ENCODE measurements around the gene NOTO. TPM values are rescaled to one million over a fixed set of nuclear protein-coding genes. Genes with fewer than 3 reads are reported as not detected.

Gene NOTO
- total and polyA plus RNA-seq, 10 of the 15 experiments (the other 5 are each of a cell fraction or from before 2014, with no cell fraction given), result not detected

Other genes with a start within 250 kb of the NOTO start
Only the 7 nearest of the 8 such genes appear.
- gene SFXN5, start 130.9 kb upstream of the NOTO start, total RNA-seq (2014; rRNA removed), result 7.4 and 10.7 TPM in 2 replicates
- 6.4 and 7.4 TPM in 2 replicates for gene SFXN5, start 130.9 kb upstream of the NOTO start, total RNA-seq (2014; rRNA removed; fragmentation: Illumina TruSeq; extraction: Trizol)
- gene SFXN5, start 130.9 kb upstream of the NOTO start, total RNA-seq (2021), result 11.5 and 12.2 TPM in 2 replicates
- gene SFXN5, start 130.9 kb upstream of the NOTO start, polyA plus RNA-seq (2011; rRNA removed), result 5.8 and 13.4 TPM in 2 replicates
- 11.7 and 15.4 TPM in 2 replicates for gene SFXN5, start 130.9 kb upstream of the NOTO start, polyA plus RNA-seq (2014; fragmentation: Illumina TruSeq; extraction: Trizol)
- 1 to 10 TPM; 3.3 to 4.0 TPM for gene SFXN5, start 130.9 kb upstream of the NOTO start, polyA plus RNA-seq (2014; fragmentation: Nextera tagmentation; extraction: Ambion mirVana)
- gene SFXN5, start 130.9 kb upstream of the NOTO start, polyA plus RNA-seq (2014; rRNA removed), result 10.3 and 10.6 TPM in 2 replicates
- 10 to 100 TPM; 15.7 to 15.9 TPM for gene SFXN5, start 130.9 kb upstream of the NOTO start, polyA plus RNA-seq (2016; fragmentation: Nextera tagmentation; extraction: Ambion mirVana)
- not detected in 2 replicates for gene RAB11FIP5, start 89.6 kb upstream of the NOTO start, total RNA-seq (2014; rRNA removed)
- not detected in 2 replicates for gene RAB11FIP5, start 89.6 kb upstream of the NOTO start, total RNA-seq (2014; rRNA removed; fragmentation: Illumina TruSeq; extraction: Trizol)
- gene RAB11FIP5, start 89.6 kb upstream of the NOTO start, total RNA-seq (2021), result 0.05 and 0.08 TPM in 2 replicates
- 0.01 and 0.20 TPM in 2 replicates for gene RAB11FIP5, start 89.6 kb upstream of the NOTO start, polyA plus RNA-seq (2011; rRNA removed)
- not detected in 2 replicates for gene RAB11FIP5, start 89.6 kb upstream of the NOTO start, polyA plus RNA-seq (2014; fragmentation: Illumina TruSeq; extraction: Trizol)
- under 1 TPM in 1 of 2 experiments, not detected in 1; 0.07 TPM for gene RAB11FIP5, start 89.6 kb upstream of the NOTO start, polyA plus RNA-seq (2014; fragmentation: Nextera tagmentation; extraction: Ambion mirVana)
- 0.03 and 0.08 TPM in 2 replicates for gene RAB11FIP5, start 89.6 kb upstream of the NOTO start, polyA plus RNA-seq (2014; rRNA removed)
- gene RAB11FIP5, start 89.6 kb upstream of the NOTO start, polyA plus RNA-seq (2016; fragmentation: Nextera tagmentation; extraction: Ambion mirVana), result not detected
- gene SMYD5, start 11.7 kb downstream of the NOTO start, total RNA-seq (2014; rRNA removed), result 31.4 and 31.5 TPM in 2 replicates
- 21.1 and 21.2 TPM in 2 replicates for gene SMYD5, start 11.7 kb downstream of the NOTO start, total RNA-seq (2014; rRNA removed; fragmentation: Illumina TruSeq; extraction: Trizol)
- gene SMYD5, start 11.7 kb downstream of the NOTO start, total RNA-seq (2021), result 30.8 and 34.4 TPM in 2 replicates
- gene SMYD5, start 11.7 kb downstream of the NOTO start, polyA plus RNA-seq (2011; rRNA removed), result 23.1 and 34.7 TPM in 2 replicates
- 29.9 and 35.3 TPM in 2 replicates for gene SMYD5, start 11.7 kb downstream of the NOTO start, polyA plus RNA-seq (2014; fragmentation: Illumina TruSeq; extraction: Trizol)
- 1 to 10 TPM; 6.1 to 6.6 TPM for gene SMYD5, start 11.7 kb downstream of the NOTO start, polyA plus RNA-seq (2014; fragmentation: Nextera tagmentation; extraction: Ambion mirVana)
- 33.8 and 34.1 TPM in 2 replicates for gene SMYD5, start 11.7 kb downstream of the NOTO start, polyA plus RNA-seq (2014; rRNA removed)
- 10 to 100 TPM; 18.4 to 18.8 TPM for gene SMYD5, start 11.7 kb downstream of the NOTO start, polyA plus RNA-seq (2016; fragmentation: Nextera tagmentation; extraction: Ambion mirVana)
- gene PRADC1, start 30.7 kb downstream of the NOTO start, total RNA-seq (2014; rRNA removed), result 16.9 and 18.6 TPM in 2 replicates
- gene PRADC1, start 30.7 kb downstream of the NOTO start, total RNA-seq (2014; rRNA removed; fragmentation: Illumina TruSeq; extraction: Trizol), result 11.7 and 12.4 TPM in 2 replicates
- gene PRADC1, start 30.7 kb downstream of the NOTO start, total RNA-seq (2021), result 13.4 and 15.7 TPM in 2 replicates
- 5.1 and 8.9 TPM in 2 replicates for gene PRADC1, start 30.7 kb downstream of the NOTO start, polyA plus RNA-seq (2011; rRNA removed)
- 6.2 and 12.6 TPM in 2 replicates for gene PRADC1, start 30.7 kb downstream of the NOTO start, polyA plus RNA-seq (2014; fragmentation: Illumina TruSeq; extraction: Trizol)
- 1 to 10 TPM; 3.7 to 8.1 TPM for gene PRADC1, start 30.7 kb downstream of the NOTO start, polyA plus RNA-seq (2014; fragmentation: Nextera tagmentation; extraction: Ambion mirVana)
- 14.9 and 16.1 TPM in 2 replicates for gene PRADC1, start 30.7 kb downstream of the NOTO start, polyA plus RNA-seq (2014; rRNA removed)
- gene PRADC1, start 30.7 kb downstream of the NOTO start, polyA plus RNA-seq (2016; fragmentation: Nextera tagmentation; extraction: Ambion mirVana), result 10 to 100 TPM; 31.5 to 39.0 TPM
- gene CCT7, start 31.7 kb downstream of the NOTO start, total RNA-seq (2014; rRNA removed), result 468 and 475 TPM in 2 replicates
- 472 and 478 TPM in 2 replicates for gene CCT7, start 31.7 kb downstream of the NOTO start, total RNA-seq (2014; rRNA removed; fragmentation: Illumina TruSeq; extraction: Trizol)
- 474 and 494 TPM in 2 replicates for gene CCT7, start 31.7 kb downstream of the NOTO start, total RNA-seq (2021)
- 498 and 571 TPM in 2 replicates for gene CCT7, start 31.7 kb downstream of the NOTO start, polyA plus RNA-seq (2011; rRNA removed)
- 574 and 674 TPM in 2 replicates for gene CCT7, start 31.7 kb downstream of the NOTO start, polyA plus RNA-seq (2014; fragmentation: Illumina TruSeq; extraction: Trizol)
- 100 to 1,000 TPM; 206 to 377 TPM for gene CCT7, start 31.7 kb downstream of the NOTO start, polyA plus RNA-seq (2014; fragmentation: Nextera tagmentation; extraction: Ambion mirVana)
- gene CCT7, start 31.7 kb downstream of the NOTO start, polyA plus RNA-seq (2014; rRNA removed), result 530 and 598 TPM in 2 replicates
- gene CCT7, start 31.7 kb downstream of the NOTO start, polyA plus RNA-seq (2016; fragmentation: Nextera tagmentation; extraction: Ambion mirVana), result 100 to 1,000 TPM; 455 to 510 TPM
- gene FBXO41, start 81.9 kb downstream of the NOTO start, total RNA-seq (2014; rRNA removed), result 11.7 and 14.7 TPM in 2 replicates
- 7.4 and 7.9 TPM in 2 replicates for gene FBXO41, start 81.9 kb downstream of the NOTO start, total RNA-seq (2014; rRNA removed; fragmentation: Illumina TruSeq; extraction: Trizol)
- 37.0 and 38.9 TPM in 2 replicates for gene FBXO41, start 81.9 kb downstream of the NOTO start, total RNA-seq (2021)
- gene FBXO41, start 81.9 kb downstream of the NOTO start, polyA plus RNA-seq (2011; rRNA removed), result 14.5 and 18.9 TPM in 2 replicates
- gene FBXO41, start 81.9 kb downstream of the NOTO start, polyA plus RNA-seq (2014; fragmentation: Illumina TruSeq; extraction: Trizol), result 11.7 and 17.4 TPM in 2 replicates
- gene FBXO41, start 81.9 kb downstream of the NOTO start, polyA plus RNA-seq (2014; fragmentation: Nextera tagmentation; extraction: Ambion mirVana), result 1 to 10 TPM; 1.9 to 2.0 TPM
- 29.9 and 32.7 TPM in 2 replicates for gene FBXO41, start 81.9 kb downstream of the NOTO start, polyA plus RNA-seq (2014; rRNA removed)
- gene FBXO41, start 81.9 kb downstream of the NOTO start, polyA plus RNA-seq (2016; fragmentation: Nextera tagmentation; extraction: Ambion mirVana), result 1 to 10 TPM; 2.8 to 4.1 TPM
- not detected in 2 replicates for gene EGR4, start 91.0 kb downstream of the NOTO start, total RNA-seq (2014; rRNA removed)
- not detected in 2 replicates for gene EGR4, start 91.0 kb downstream of the NOTO start, total RNA-seq (2014; rRNA removed; fragmentation: Illumina TruSeq; extraction: Trizol)
- gene EGR4, start 91.0 kb downstream of the NOTO start, total RNA-seq (2021), result 0.16 TPM in 1 of 2 replicates, not detected in the other
- gene EGR4, start 91.0 kb downstream of the NOTO start, polyA plus RNA-seq (2011; rRNA removed), result not detected in 2 replicates
- gene EGR4, start 91.0 kb downstream of the NOTO start, polyA plus RNA-seq (2014; fragmentation: Illumina TruSeq; extraction: Trizol), result not detected in 2 replicates
- gene EGR4, start 91.0 kb downstream of the NOTO start, polyA plus RNA-seq (2014; fragmentation: Nextera tagmentation; extraction: Ambion mirVana), result not detected
- gene EGR4, start 91.0 kb downstream of the NOTO start, polyA plus RNA-seq (2014; rRNA removed), result not detected in 2 replicates
- gene EGR4, start 91.0 kb downstream of the NOTO start, polyA plus RNA-seq (2016; fragmentation: Nextera tagmentation; extraction: Ambion mirVana), result under 1 TPM in 1 of 2 experiments, not detected in 1; 0.07 TPM

Measured in GM12878 (cell line).